ENCODE measurements around the gene TUBGCP5.
"Not testable (repeated sequence)": the region's sequence is repeated elsewhere in the genome, so short reads cannot be mapped to it uniquely, and the experiment has no call there.

The TUBGCP5 gene

DNA sequence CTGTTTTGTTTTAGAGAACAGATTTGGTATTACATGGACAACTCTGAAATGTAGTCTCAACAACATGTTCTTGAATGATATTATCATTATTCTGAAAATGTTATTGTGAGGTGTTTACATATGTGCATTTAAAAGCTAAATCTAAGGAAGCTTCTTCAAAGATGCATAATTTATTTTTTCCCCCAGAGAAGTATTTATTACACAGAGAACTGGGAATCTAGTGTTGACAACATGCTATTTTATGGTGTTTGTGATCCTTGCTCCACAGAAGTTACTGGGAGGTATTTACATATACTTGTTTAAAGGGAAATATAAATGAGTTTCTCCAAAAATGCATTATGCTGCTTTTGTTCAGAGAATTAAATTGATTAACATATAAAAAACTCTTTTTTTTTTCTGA, 18.3 kb upstream of the TUBGCP5 start:
- Mint-ChIP-seq H3K9me3 (peaks cover 13% of the 10 kb centered on the region), H3K27ac (no peak overlapping the region), H3K27me3 (peaks cover 12% of the 10 kb centered on the region), H3K36me3 (ENCODE audit: low read depth) (no peaks in the 10 kb centered on the region), H3K4me1 (ENCODE audit: low read depth) (no peaks in the 10 kb centered on the region), H3K4me3 (no peak overlapping the region)
- intact Hi-C loops (cut with micrococcal nuclease): no loop called here

DNA sequence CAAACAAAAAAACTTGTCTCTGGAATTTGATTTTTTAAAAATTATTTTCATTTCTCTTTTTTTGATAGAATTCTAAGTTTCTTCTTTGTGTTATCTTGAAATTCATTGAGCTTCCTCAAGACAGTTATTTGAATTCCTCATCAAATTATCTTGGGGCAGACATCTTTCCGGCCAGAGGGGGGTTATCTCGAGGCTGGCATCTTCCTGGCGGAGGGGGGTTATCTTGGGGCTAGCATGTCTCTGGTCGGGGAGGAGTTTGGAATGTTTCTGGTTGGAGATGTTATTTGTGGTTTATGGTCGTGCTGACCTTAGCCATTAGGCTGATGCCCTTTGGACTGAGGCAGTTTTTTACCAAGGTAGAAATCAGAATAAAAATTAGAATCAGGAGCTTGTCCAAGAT, 15.9 kb upstream of the TUBGCP5 start:
- intact Hi-C loops (cut with micrococcal nuclease): no loop called here
- Mint-ChIP-seq H3K4me1 (ENCODE audit: low read depth) (no peaks in the 10 kb centered on the region), H3K4me3 (no peak overlapping the region), H3K9me3 (no peaks in the 10 kb centered on the region), H3K27me3 (peaks cover 11% of the 10 kb centered on the region), H3K27ac (no peak overlapping the region), H3K36me3 (ENCODE audit: low read depth) (no peaks in the 10 kb centered on the region)

DNA sequence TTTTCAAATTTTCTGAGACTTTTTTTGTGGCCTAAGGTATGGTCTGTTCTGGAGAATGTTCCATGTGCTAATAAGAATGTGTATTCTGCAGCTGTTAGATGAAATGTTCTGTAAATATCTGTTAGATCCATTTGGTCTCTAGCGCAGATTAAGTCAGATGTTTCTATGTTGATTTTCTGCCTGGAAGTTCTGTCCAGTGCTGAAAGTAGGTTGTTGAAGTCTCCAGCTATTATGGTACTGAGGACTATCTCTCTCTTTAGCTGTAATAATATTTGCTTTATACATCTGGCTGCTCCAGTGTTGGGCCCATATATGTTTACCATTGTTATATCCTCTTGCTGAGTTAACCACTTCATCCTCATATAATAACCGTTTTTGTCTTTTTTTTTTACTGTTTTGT, 13.2 kb upstream of the TUBGCP5 start:
- no peaks in the 10 kb centered on the region for H3K4me1 Mint-ChIP-seq (ENCODE audit: low read depth)
- intact Hi-C loops (cut with micrococcal nuclease): no loop called here
- no peaks in the 10 kb centered on the region for H3K36me3 Mint-ChIP-seq (ENCODE audit: low read depth)
- peaks cover 9% of the 10 kb centered on the region for H3K27me3 Mint-ChIP-seq
- no peak overlapping the region for H3K4me3 Mint-ChIP-seq
- H3K27ac Mint-ChIP-seq: no peak overlapping the region
- H3K9me3 Mint-ChIP-seq: no peaks in the 10 kb centered on the region

DNA sequence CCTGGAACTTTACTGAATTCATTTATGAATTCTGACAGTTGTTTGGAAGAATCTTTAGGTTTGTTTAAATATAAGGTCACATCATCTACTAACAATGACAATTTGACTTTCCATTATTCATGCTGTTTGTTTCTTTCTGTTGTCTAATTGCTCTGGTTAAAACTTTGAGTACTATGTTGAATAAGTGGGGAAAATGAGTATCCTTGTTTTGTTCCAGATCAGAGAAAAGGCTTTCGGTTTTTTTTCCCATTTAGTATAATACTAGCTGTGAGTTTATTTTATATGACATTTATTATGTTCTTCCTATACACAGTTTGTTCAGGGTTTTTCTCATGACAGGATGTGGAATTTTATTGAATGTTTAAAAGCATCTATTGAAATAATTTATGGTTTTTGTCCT, 11.3 kb upstream of the TUBGCP5 start:
- Mint-ChIP-seq H3K4me3 (no peak overlapping the region), H3K27ac (no peak overlapping the region), H3K4me1 (ENCODE audit: low read depth) (no peaks in the 10 kb centered on the region), H3K27me3 (peaks cover 6% of the 10 kb centered on the region), H3K9me3 (no peaks in the 10 kb centered on the region), H3K36me3 (ENCODE audit: low read depth) (no peaks in the 10 kb centered on the region)
- intact Hi-C loops (cut with micrococcal nuclease): no loop called here

DNA sequence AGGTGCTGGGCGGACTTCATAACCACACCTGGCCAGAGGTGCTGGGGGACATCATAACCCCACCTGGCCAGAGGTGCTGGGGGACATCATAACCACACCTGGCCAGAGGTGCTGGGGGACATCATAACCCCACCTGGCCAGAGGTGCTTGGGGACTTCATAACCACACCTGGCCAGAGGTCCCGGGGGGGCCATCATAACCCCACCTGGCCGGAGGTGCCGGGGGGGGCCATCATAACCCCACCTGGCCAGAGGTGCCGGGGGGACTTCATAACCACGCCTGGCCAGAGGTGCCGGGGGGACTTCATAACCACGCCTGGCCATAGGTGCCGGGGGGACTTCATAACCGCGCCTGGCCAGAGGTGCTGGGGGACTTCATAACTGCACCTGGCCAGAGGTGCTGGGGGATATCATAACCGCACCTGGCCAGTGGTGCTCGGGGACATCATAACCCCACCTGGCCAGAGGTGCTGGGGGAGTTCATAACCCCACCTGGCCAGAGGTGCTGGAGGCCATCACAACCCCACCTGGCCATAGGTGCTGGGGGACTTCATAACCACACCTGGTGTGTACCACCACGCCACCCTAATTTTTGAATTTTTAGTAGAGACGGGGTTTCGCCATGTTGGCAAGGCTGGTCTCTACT, 10.7 kb upstream of the TUBGCP5 start:
- intact Hi-C loops (cut with micrococcal nuclease): no loop called here
- no peak overlapping the region for H3K27ac Mint-ChIP-seq
- peaks cover 6% of the 10 kb centered on the region for H3K27me3 Mint-ChIP-seq
- H3K4me3 Mint-ChIP-seq: no peak overlapping the region
- no peaks in the 10 kb centered on the region for H3K9me3 Mint-ChIP-seq
- H3K36me3 Mint-ChIP-seq (ENCODE audit: low read depth): no peaks in the 10 kb centered on the region
- no peaks in the 10 kb centered on the region for H3K4me1 Mint-ChIP-seq (ENCODE audit: low read depth)

DNA sequence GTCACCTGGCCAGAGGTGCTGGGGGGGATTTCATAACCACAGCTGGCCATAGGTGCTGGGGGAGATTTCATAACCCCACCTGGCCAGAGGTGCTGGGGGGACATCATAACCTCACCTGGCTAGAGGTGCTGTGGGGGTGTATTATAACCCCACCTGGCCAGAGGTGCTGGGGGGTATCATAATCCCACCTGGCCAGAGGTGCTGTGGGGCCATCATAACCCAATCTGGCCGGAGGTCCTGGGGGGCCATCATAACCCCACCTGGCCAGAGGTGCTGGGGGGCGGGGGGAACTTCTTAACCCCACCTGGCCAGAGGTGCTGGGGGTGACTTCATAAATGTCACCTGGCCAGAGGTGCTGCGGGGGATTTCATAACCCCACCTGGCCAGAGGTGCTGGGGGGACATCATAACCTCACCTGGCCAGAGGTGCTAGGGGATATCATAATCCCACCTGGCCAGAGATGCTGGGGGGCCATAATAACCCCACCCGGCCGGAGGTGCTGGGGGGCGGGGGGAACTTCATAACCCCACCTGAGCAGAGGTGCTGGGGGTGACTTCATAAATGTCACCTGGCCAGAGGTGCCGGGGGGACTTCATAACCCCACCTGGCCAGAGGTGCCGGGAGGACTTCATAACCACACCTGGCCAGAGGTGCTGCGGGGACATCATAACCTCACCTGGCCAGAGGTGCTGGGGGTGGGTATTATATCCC, 9.4 kb upstream of the TUBGCP5 start:
- H3K27me3 Mint-ChIP-seq; H3K9me3 Mint-ChIP-seq; H3K4me1 Mint-ChIP-seq (ENCODE audit: low read depth); H3K4me3 Mint-ChIP-seq; H3K36me3 Mint-ChIP-seq (ENCODE audit: low read depth); intact Hi-C loops (cut with micrococcal nuclease); H3K27ac Mint-ChIP-seq: not testable (repeated sequence)

DNA sequence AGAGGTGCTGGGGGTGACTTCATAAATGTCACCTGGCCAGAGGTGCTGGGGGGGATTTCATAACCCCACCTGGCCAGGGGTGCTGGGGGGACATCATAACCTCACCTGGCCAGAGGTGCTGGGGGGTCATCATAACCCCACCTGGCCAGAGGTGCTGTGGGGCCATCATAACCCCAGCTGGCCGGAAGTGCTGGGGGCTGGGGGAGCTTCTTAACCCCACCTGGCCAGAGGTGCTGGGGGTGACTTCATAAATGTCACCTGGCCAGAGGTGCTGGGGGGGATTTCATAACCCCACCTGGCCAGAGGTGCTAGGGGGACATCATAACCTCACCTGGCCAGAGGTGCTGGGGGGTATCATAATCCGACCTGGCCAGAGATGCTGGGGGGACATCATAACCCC, 4.6 kb upstream of the TUBGCP5 start:
- H3K9me3 Mint-ChIP-seq; intact Hi-C loops (cut with micrococcal nuclease); H3K27me3 Mint-ChIP-seq; H3K4me3 Mint-ChIP-seq; H3K27ac Mint-ChIP-seq; H3K36me3 Mint-ChIP-seq (ENCODE audit: low read depth); H3K4me1 Mint-ChIP-seq (ENCODE audit: low read depth): not testable (repeated sequence)

DNA sequence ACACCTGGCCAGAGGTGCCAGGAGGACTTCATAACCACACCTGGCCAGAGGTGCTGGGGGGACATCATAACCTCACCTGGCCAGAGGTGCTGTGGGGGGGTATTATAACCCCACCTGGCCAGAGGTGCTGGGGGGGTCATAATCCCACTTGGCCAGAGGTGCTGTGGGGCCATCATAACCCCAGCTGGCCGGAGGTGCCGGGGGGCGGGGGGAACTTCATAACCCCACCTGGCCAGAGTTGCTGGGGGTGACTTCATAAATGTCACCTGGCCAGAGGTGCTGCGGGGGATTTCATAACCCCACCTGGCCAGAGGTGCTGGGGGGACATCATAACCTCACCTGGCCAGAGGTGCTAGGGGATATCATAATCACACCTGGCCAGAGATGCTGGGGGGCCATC, 4.2 kb upstream of the TUBGCP5 start:
- H3K4me3 Mint-ChIP-seq; H3K27me3 Mint-ChIP-seq; H3K36me3 Mint-ChIP-seq (ENCODE audit: low read depth); H3K4me1 Mint-ChIP-seq (ENCODE audit: low read depth); H3K27ac Mint-ChIP-seq; H3K9me3 Mint-ChIP-seq; intact Hi-C loops (cut with micrococcal nuclease): not testable (repeated sequence)

DNA sequence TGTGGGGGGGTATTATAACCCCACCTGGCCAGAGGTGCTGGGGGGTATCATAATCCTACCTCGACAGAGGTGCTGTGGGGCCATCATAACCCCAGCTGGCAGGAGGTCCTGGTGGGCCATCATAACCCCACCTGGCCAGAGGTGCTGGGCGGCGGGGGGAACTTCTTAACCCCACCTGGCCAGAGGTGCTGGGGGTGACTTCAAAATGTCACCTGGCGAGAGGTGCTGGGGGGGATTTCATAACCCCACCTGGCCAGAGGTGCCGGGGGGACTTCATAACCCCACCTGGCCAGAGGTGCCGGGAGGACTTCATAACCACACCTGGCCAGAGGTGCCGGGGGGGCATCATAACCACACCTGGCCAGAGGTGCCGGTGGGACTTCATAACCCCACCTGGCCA, 2.4 kb upstream of the TUBGCP5 start:
- H3K4me3 Mint-ChIP-seq; H3K27me3 Mint-ChIP-seq; H3K9me3 Mint-ChIP-seq; H3K27ac Mint-ChIP-seq; H3K36me3 Mint-ChIP-seq (ENCODE audit: low read depth); intact Hi-C loops (cut with micrococcal nuclease): not testable (repeated sequence)
- H3K4me1 Mint-ChIP-seq (ENCODE audit: low read depth): peaks cover 16% of the 10 kb centered on the region

DNA sequence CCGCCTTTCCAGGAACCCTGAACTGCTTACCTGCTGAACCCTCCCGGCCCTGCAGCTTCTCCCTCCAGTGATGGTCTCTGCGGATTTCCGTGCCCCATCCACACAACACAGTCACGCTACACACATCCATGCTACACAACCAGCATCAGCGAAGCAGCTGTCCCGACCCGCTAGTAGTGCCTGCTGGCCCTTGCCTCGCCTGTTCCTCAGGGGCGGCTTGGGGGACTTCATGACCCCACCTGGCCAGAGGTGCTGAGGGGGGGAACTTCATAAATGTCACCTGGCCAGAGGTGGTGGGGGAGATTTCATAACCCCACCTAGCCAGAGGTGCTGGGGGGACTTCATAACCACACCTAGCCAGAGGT, 530 bp upstream of the TUBGCP5 start:
- H3K27me3 Mint-ChIP-seq: no peaks in the 10 kb centered on the region
- peaks cover 16% of the 10 kb centered on the region for H3K4me1 Mint-ChIP-seq (ENCODE audit: low read depth)
- intact Hi-C loops (cut with micrococcal nuclease): loop anchor here (2.0 kb wide), 2 partner anchors 59 to 201 kb away; partner anchors contain the start of genes CYFIP1 and NIPA2
- peaks cover 8% of the 10 kb centered on the region for H3K36me3 Mint-ChIP-seq (ENCODE audit: low read depth)
- H3K4me3 Mint-ChIP-seq: peak overlapping the region; percentile 88
- H3K27ac Mint-ChIP-seq: peak overlapping the region; percentile 86
- H3K9me3 Mint-ChIP-seq: no peaks in the 10 kb centered on the region

DNA sequence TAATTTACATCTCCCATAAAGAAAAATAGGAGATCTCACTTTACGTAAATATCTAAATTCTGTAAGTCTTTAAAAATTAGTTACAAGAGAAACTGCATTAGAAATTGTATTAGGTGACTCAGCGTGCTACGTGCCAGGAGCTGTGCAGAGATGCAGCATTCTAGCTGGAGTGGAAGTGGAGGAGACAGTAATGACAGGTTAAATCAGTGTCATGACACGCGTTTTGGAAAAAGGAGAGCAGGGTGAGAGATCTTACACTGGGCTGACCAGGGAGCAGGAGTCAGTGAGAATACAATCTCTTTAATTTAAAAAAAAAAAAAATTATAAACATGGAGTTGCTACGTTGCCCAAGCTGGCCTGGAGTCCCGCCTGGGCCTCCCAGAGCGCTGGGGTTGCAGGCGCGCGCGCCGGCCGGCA, 635 bp downstream of the TUBGCP5 start:
- Mint-ChIP-seq H3K27ac (peak overlapping the region; percentile 86), H3K9me3 (no peaks in the 10 kb centered on the region), H3K4me3 (peak overlapping the region; percentile 88), H3K4me1 (ENCODE audit: low read depth) (peaks cover 16% of the 10 kb centered on the region), H3K27me3 (no peaks in the 10 kb centered on the region), H3K36me3 (ENCODE audit: low read depth) (peaks cover 20% of the 10 kb centered on the region)
- intact Hi-C loops (cut with micrococcal nuclease): loop anchor here (2.0 kb wide), 2 partner anchors 58 to 200 kb away; partner anchors contain the start of genes CYFIP1 and NIPA2

DNA sequence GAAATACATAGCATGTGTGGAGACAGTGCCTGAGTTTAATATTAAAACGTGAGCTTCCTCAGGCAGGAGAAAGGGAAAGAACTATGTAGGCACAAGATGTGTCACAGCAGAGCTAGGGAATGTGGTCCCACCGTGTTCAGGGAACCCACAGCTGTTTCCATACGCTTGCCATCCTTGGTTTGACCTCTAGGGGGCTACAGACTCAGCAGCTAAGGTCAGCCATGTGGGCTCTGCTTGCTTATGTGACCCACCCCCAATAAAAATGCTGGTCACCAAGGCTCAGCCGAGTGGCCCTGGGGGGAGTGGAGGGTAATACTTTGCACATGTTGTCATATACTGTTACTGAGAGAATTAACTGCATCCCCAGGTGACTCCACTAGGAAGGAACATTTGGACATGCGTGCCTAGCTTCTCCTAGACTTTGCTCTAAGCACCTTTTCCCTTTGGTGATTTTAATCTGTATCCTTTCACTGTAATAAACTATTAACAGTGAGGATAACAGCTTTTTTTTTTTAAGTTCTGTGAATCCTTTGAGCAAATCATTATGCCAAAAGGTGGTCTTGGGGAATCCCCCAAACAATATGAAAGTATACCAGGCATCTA, 3.3 kb downstream of the TUBGCP5 start:
- Mint-ChIP-seq H3K4me3 (no peak overlapping the region), H3K4me1 (ENCODE audit: low read depth) (peaks cover 16% of the 10 kb centered on the region), H3K27ac (no peak overlapping the region), H3K9me3 (no peaks in the 10 kb centered on the region), H3K27me3 (no peaks in the 10 kb centered on the region), H3K36me3 (ENCODE audit: low read depth) (peaks cover 41% of the 10 kb centered on the region)
- intact Hi-C loops (cut with micrococcal nuclease): no loop called here

DNA sequence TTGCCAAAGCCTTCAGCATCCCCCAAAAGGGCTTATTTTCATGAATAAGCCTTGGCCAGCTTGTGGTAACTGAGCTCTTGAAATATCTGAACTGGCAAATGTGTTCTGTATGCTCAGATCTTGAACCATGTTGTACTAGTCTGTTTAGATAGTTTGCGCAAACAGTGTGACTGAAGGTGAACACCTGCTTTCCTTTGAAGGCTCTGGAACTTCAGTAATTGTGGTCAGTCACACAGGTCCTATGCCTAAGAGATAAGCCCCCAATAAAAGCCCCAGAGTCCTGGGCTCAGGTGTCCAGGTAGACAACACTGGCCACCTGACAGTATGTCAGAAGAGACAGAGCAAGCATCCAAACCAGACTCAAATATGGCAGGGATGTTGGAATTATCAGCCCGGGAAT, 5.4 kb downstream of the TUBGCP5 start:
- H3K9me3 Mint-ChIP-seq: no peaks in the 10 kb centered on the region
- no peak overlapping the region for H3K27ac Mint-ChIP-seq
- peaks cover 61% of the 10 kb centered on the region for H3K36me3 Mint-ChIP-seq (ENCODE audit: low read depth)
- no peaks in the 10 kb centered on the region for H3K27me3 Mint-ChIP-seq
- H3K4me1 Mint-ChIP-seq (ENCODE audit: low read depth): peaks cover 10% of the 10 kb centered on the region
- no peak overlapping the region for H3K4me3 Mint-ChIP-seq
- intact Hi-C loops (cut with micrococcal nuclease): no loop called here

DNA sequence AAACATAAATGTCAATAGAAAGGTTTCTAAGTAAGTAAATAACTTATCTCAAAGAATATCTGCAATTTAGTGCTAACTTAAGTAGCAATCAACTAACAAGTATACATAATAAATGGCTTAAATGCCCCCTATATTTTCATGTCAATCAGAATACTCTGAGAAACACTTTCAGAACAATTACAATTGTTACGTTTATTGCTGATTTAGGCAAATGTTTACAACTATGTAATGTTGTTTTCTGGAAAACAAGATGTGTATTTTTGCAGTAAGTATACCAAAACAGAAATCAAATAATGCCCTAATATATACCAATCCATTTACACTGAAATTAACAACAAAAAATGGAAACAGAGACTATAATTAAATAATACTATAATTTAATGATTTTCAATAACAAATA, 13.2 kb downstream of the TUBGCP5 start:
- H3K27ac Mint-ChIP-seq: no peak overlapping the region
- H3K9me3 Mint-ChIP-seq: no peaks in the 10 kb centered on the region
- no peaks in the 10 kb centered on the region for H3K27me3 Mint-ChIP-seq
- intact Hi-C loops (cut with micrococcal nuclease): loop anchor here (10.0 kb wide), 1 partner anchor 151 kb away; no protein-coding TSS in a partner anchor
- H3K4me3 Mint-ChIP-seq: no peak overlapping the region
- H3K4me1 Mint-ChIP-seq (ENCODE audit: low read depth): no peaks in the 10 kb centered on the region
- peaks cover 94% of the 10 kb centered on the region for H3K36me3 Mint-ChIP-seq (ENCODE audit: low read depth)

All from dendritic cell treated with granulocyte-macrophage colony-stimulating factor and Interleukin-4, amounts not matched to agents 40 ng/mL and 50 ng/mL, for 4 days (primary cell).